Sciatic nerve (tissue), 2 donors: ENCODE results near the gene ENTR1. TPM values are rescaled to one million over a fixed set of nuclear protein-coding genes. Genes with fewer than 3 reads are reported as not detected.

Experiments used
- ATAC-seq: fragments of 200-7000 bp; cut with Tn5 transposase; one replicate; pipeline ENCODE4 v1.9.1; 2020; ENCODE audit warnings: mild to moderate bottlenecking, moderate library complexity
- DNase-seq: peaks from one replicate; pipeline ENCODE4 v3.0.0-alpha.2; 2020; ENCODE audit warnings: low spot score
- intact Hi-C: fragments of 100-400 bp; cut with DNase I; formaldehyde crosslinking; loops from one replicate; pipeline ENCODE4 v1.14.2; 2022
- total RNA-seq: library from RNA; stranded (reverse); fragmentation: NEBNext Ultra II Directional; extraction: Animal tissue kit (Norgen Biotek cat#: 25700); gene quantifications from one replicate; pipeline ENCODE4 v1.2.1, GENCODE V29; 2021
- donor health status: DM: no; HTN: no; CAD: no.
- donor health status: DM: no; HTN: no; CAD: no.

Gene ENTR1
- total RNA-seq, 1 donor from 2014 or later: 39.7 TPM

DNA sequence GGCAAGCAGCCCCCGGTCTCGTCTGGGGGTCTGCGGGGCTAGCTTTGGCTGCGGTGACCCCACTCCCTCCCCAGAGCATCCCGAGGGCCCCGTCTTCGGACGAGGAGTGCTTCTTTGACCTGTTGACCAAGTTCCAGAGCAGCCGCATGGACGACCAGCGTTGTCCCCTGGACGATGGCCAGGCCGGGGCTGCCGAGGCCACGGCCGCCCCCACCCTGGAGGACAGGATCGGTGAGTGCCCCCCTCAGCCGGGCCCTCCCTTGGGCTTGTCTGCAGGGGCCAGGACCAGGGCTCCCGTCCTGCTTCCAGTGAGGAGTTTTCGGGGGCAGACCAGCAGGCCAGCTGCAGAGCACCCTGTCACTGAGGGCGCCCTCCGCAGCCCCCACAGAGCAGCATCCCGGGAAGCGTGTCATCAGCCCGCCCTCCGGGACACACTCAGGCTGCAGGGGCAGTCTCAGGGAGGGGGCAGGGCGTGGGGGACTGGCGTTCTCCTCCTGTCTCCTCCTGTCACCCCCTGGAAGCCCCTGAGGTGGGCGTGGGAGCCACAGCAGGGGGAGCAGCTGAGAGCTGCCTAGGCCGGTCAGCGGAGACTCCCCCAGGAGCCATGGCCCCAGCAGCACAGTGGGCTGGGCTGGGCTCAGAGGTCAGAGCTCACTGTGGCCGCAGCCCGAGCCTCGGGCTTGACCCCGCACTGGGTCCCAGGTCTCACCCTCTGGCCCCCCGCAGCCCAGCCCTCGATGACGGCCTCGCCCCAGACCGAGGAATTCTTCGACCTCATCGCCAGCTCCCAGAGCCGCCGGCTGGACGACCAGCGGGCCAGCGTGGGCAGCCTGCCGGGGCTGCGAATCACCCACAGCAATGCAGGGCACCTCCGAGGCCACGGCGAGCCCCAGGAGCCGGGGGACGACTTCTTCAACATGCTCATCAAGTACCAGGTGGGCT, 54.5 kb downstream of the ENTR1 start:
- ATAC-seq (peak; percentile 4), DNase-seq (no peak)
- intact Hi-C loops: no loop called here

DNA sequence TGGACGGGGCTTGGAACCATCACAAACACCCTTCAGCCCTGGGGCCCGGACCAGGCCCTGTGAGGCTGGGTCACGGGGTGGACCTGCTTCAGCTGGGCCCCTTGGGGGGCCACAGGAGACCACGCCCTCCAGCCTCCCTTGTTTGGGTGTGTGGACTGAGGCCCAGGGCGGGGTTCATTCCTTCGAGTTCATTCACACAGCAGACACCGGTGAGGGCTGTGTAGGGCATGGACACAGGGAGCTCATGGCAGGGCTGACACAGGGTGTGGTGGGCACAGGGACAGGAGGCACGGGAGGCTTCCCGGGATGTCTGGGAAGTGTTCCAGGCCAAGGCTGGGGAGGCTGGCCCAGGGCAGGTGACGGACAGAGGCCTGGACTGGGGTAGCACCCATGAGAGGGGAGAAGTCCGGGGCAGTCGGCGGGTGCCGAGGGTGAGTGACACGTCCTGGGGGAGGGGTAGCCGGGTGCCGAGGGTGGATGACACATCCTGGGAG, 55.8 kb downstream of the ENTR1 start:
- no peak for DNase-seq
- ATAC-seq: peak; percentile 18
- intact Hi-C loops: no loop called here

DNA sequence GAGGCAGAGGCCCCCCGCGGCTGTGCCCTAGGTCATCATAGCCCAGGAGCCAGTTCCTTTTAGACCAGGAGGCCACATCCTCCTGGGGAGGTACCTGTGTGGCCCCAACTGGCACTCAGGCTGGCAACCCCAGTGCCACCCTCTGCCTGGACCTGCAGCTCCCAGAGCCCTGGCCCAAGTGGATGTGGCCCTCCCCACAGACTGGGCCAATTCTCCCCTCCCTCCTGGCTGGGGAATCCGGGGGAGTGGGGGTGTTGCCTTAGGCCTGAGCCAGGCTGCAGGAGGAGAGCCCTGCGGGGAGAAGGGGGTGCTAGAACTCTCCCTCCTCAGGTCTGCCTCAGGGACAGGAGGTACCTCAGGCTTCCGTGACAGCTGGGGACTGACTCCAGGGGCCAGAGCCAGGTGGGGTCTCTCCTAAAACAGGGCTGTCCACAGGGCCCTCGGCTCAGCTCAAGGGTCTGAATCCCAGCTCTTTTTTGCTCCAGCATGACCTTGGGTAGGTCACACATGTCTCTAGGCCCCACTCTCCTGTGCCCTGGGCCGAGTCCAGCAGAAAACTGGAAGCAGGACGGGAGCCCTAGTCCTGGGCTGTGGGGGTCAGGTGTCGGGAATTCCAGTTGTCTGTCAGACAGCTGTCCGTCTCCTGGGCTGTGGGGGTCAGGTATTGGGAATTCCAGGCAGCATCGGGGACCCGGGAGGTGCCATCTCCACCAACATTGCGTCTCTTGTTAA, 56.5 kb downstream of the ENTR1 start:
- peak; percentile 4 for ATAC-seq
- intact Hi-C loops: no loop called here
- no peak for DNase-seq

DNA sequence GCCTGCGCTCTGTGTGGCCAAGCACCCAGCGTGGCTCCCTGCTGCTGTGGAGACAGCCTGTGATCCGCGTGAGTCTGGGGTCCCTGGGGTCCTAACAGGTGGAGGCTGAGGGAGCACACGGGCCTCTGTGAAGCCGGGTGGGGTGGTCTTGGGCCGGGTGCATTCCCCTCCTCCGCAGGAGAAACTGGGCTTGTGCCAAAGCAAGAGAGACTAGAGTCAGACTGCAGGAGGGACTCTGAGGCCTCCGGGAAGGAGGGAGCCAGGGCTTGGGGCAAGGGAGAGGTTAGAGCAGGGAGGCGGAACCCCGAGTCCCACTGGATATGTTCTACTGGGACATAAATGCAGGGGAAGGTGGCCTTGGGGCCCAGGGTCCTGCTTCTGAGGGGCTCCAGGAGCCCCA, 57.3 kb downstream of the ENTR1 start:
- DNase-seq (no peak), ATAC-seq (no peak)
- intact Hi-C loops: no loop called here

DNA sequence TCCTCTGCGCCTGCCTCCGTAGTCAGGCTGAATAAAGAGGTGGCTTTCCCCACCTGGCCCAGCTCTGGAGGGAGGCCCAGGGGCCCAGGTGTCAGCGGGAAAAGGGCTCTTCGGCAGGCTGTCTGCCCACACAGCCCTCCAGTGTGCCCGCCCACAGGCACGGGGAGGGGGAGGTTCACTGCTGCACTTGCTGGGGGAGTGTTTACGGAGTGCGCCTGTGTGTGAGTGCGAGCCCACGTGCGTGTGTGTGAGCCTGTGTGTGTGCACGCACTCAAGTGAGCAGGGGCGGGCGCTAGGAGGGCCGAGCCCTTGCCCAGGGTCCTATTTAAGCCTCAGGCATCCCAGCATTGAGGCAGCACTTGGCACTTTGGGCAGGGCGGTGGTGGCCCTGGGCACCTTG, 57.7 kb downstream of the ENTR1 start:
- intact Hi-C loops: no loop called here
- DNase-seq: no peak
- ATAC-seq: peak; percentile 5

Other genes with a start within 250 kb of the ENTR1 start
- not detected for gene LHX3, start 205.5 kb downstream of the ENTR1 start, total RNA-seq
- gene QSOX2, start 164.8 kb downstream of the ENTR1 start, total RNA-seq: 7.5 TPM
- 0.13 TPM for gene CCDC187, start 106.5 kb downstream of the ENTR1 start, total RNA-seq
- 43.7 TPM for gene GPSM1, start 83.1 kb downstream of the ENTR1 start, total RNA-seq
- gene DNLZ, start 46.9 kb downstream of the ENTR1 start, total RNA-seq: 24.6 TPM
- 4.0 TPM for gene CARD9, start 36.9 kb downstream of the ENTR1 start, total RNA-seq
- 9.9 TPM for gene SNAPC4, start 10.4 kb downstream of the ENTR1 start, total RNA-seq
- gene PMPCA, start within 50 bp of the ENTR1 start, total RNA-seq: 38.9 TPM
- 18.0 TPM for gene INPP5E, start 29.2 kb upstream of the ENTR1 start, total RNA-seq
- gene SEC16A, start 72.4 kb upstream of the ENTR1 start, total RNA-seq: 52.2 TPM
- 84.2 TPM for gene NOTCH1, start 135.4 kb upstream of the ENTR1 start, total RNA-seq